Hepatocyte (in vitro differentiated cells): Measurements from ENCODE around the gene OLA1. TPM values are rescaled to one million over a fixed set of nuclear protein-coding genes. Genes with fewer than 3 reads are reported as not detected.
A peak's percentile ranks its signal among the peaks of the same experiment; 100 is the strongest.

Experiments used
- DNase-seq: peaks from one replicate; pipeline ENCODE4 v3.0.0-alpha.2; 2016; ENCODE audit warnings: low spot score
- H2AFZ ChIP-seq: fragments of 200-600 bp; sonication (generic); 2 replicates; pipeline ENCODE4 v1.6.0; 2016; ENCODE audit warnings: antibody characterized with exemption, mild to moderate bottlenecking
- H3K27ac ChIP-seq: fragments of 200-600 bp; sonication (generic); 2 replicates; pipeline ENCODE4 v1.5.1; 2016; ENCODE audit warnings: mild to moderate bottlenecking
- H3K27me3 ChIP-seq: fragments of 200-600 bp; sonication (generic); 2 replicates; pipeline ENCODE4 v1.6.1; 2016
- H3K36me3 ChIP-seq: fragments of 200-600 bp; sonication (generic); replicated peaks from 2 replicates; pipeline ENCODE4 v1.5.1; 2016; ENCODE audit warnings: low read depth; ENCODE audit not compliant: insufficient read depth
- H3K4me1 ChIP-seq: fragments of 200-600 bp; sonication (generic); 2 replicates; pipeline ENCODE4 v1.5.1; 2016; ENCODE audit warnings: mild to moderate bottlenecking, moderate library complexity; ENCODE audit not compliant: insufficient read depth
- H3K4me2 ChIP-seq: fragments of 200-600 bp; sonication (generic); 2 replicates; pipeline ENCODE4 v1.6.0; 2016
- H3K4me3 ChIP-seq: fragments of 200-600 bp; sonication (generic); 2 replicates; pipeline ENCODE4 v1.5.1; 2016; ENCODE audit warnings: mild to moderate bottlenecking
- H3K79me2 ChIP-seq: fragments of 200-600 bp; sonication (generic); 2 replicates; pipeline ENCODE4 v1.6.0; 2017; ENCODE audit warnings: mild to moderate bottlenecking
- H3K9me2 ChIP-seq: fragments of 200-600 bp; sonication (generic); replicated peaks from 2 replicates; pipeline ENCODE4 v1.6.0; 2017; ENCODE audit warnings: mild to moderate bottlenecking; ENCODE audit not compliant: insufficient read depth
- H3K9me3 ChIP-seq: fragments of 200-600 bp; sonication (generic); 2 replicates; pipeline ENCODE4 v1.5.1; 2016; ENCODE audit warnings: low read depth, mild to moderate bottlenecking
- H4K20me1 ChIP-seq: fragments of 200-600 bp; sonication (generic); 2 replicates; pipeline ENCODE4 v1.6.0; 2016; ENCODE audit warnings: mild to moderate bottlenecking; ENCODE audit not compliant: insufficient read depth, poor library complexity, severe bottlenecking
- CTCF ChIP-seq: fragments of 200-600 bp; sonication (generic); IDR thresholded peaks from 2 replicates; pipeline ENCODE4 v1.5.1; 2016; ENCODE audit warnings: antibody characterized with exemption, mild to moderate bottlenecking; ENCODE audit not compliant: poor library complexity
- EZH2 ChIP-seq: fragments of 200-600 bp; sonication (generic); IDR thresholded peaks from 2 replicates; pipeline ENCODE4 v1.6.1; 2016; ENCODE audit warnings: antibody characterized with exemption, mild to moderate bottlenecking, borderline replicate concordance
- EZH2phosphoT487 ChIP-seq: fragments of 200-600 bp; sonication (generic); IDR thresholded peaks from one replicate; pipeline ENCODE4 v1.6.1; 2018; ENCODE audit warnings: antibody characterized with exemption, mild to moderate bottlenecking, low read depth, moderate library complexity; ENCODE audit not compliant: unreplicated experiment, severe bottlenecking
- WGBS: methylation state at CpG from one replicate; pipeline ENCODE4 v1.1.6; 2016; ENCODE audit warnings: low lambda C conversion rate; ENCODE audit errors: missing lambda C conversion rate; 5-methylcytosine and 5-hydroxymethylcytosine counted together
- polyA plus RNA-seq: library from polyadenylated mRNA; unstranded; fragments of >200 nt; fragmentation: Nextera tagmentation; extraction: Ambion mirVana; gene quantifications from 2 replicates; pipeline ENCODE4 v1.2.1, GENCODE V29; 2016
- total RNA-seq: library from RNA; depleted of rRNA; stranded (reverse); fragments of >200 nt; gene quantifications from 2 replicates; pipeline ENCODE4 v1.2.3, GENCODE V29; 2014

OLA1 gene
- total and polyA plus RNA-seq, 2 experiments from 2014 or later = 89.3 to 89.6 TPM

GRCh38 chr2:174040417-174040701 is 208.0 kb downstream of the OLA1 start:
- TF ChIP-seq CTCF (no peak), EZH2 (no peak), EZH2phosphoT487 (no peak)
- H3K4me2 ChIP-seq = no peak overlapping the region
- no peak overlapping the region for H2AFZ ChIP-seq
- H3K27ac ChIP-seq = no peak overlapping the region
- H3K4me3 ChIP-seq = no peak overlapping the region
- no peaks in the 10 kb centered on the region for H3K9me3 ChIP-seq
- H3K9me2 ChIP-seq = no peaks in the 10 kb centered on the region
- peaks cover 3% of the 10 kb centered on the region for H3K4me1 ChIP-seq
- H3K36me3 ChIP-seq = no peaks in the 10 kb centered on the region
- no peaks in the 10 kb centered on the region for H3K27me3 ChIP-seq
- WGBS = 97% methylated on average over 2 of the region's 2 CpGs
- H3K79me2 ChIP-seq = no peaks in the 10 kb centered on the region
- H4K20me1 ChIP-seq = no peaks in the 10 kb centered on the region
- no peak for DNase-seq

GRCh38 chr2:174039551-174040416 is 208.5 kb downstream of the OLA1 start:
- DNase-seq = peak; percentile 95
- H3K27ac ChIP-seq = peak overlapping the region; percentile 86
- WGBS = 47% methylated on average over 16 of the region's 16 CpGs
- no peaks in the 10 kb centered on the region for H3K9me2 ChIP-seq
- H4K20me1 ChIP-seq = no peaks in the 10 kb centered on the region
- H3K4me2 ChIP-seq = peak overlapping the region; percentile 38
- H3K9me3 ChIP-seq = no peaks in the 10 kb centered on the region
- H3K36me3 ChIP-seq = no peaks in the 10 kb centered on the region
- no peaks in the 10 kb centered on the region for H3K79me2 ChIP-seq
- H3K4me1 ChIP-seq = peaks cover 3% of the 10 kb centered on the region
- peak overlapping the region; percentile 39 for H2AFZ ChIP-seq
- H3K27me3 ChIP-seq = no peaks in the 10 kb centered on the region
- no peak for TF ChIP-seq EZH2
- TF ChIP-seq EZH2phosphoT487 = no peak
- peak; percentile 90 for TF ChIP-seq CTCF
- H3K4me3 ChIP-seq = no peak overlapping the region

GRCh38 chr2:174038462-174038861 is 209.9 kb downstream of the OLA1 start:
- TF ChIP-seq EZH2 (no peak), CTCF (no peak), EZH2phosphoT487 (no peak)
- Histone ChIP-seq H3K4me2 (no peak overlapping the region), H3K27ac (no peak overlapping the region), H4K20me1 (no peaks in the 10 kb centered on the region), H3K4me3 (no peak overlapping the region), H3K4me1 (peaks cover 6% of the 10 kb centered on the region), H3K36me3 (no peaks in the 10 kb centered on the region), H3K27me3 (no peaks in the 10 kb centered on the region), H3K9me3 (no peaks in the 10 kb centered on the region), H3K9me2 (no peaks in the 10 kb centered on the region), H3K79me2 (no peaks in the 10 kb centered on the region), H2AFZ (no peak overlapping the region)
- no peak for DNase-seq
- WGBS = 83% methylated on average over 2 of the region's 2 CpGs

- H3K4me2 ChIP-seq = no peak overlapping the region
- no peak for DNase-seq
- no peaks in the 10 kb centered on the region for H3K79me2 ChIP-seq
- no peaks in the 10 kb centered on the region for H3K36me3 ChIP-seq
- H2AFZ ChIP-seq = no peak overlapping the region
- H3K4me1 ChIP-seq = peaks cover 17% of the 10 kb centered on the region
- H3K4me3 ChIP-seq = no peak overlapping the region
- no peaks in the 10 kb centered on the region for H4K20me1 ChIP-seq
- no peaks in the 10 kb centered on the region for H3K27me3 ChIP-seq
- H3K9me2 ChIP-seq = no peaks in the 10 kb centered on the region
- no peak overlapping the region for H3K27ac ChIP-seq
- no peaks in the 10 kb centered on the region for H3K9me3 ChIP-seq
- TF ChIP-seq EZH2phosphoT487 (no peak), CTCF (no peak), EZH2 (no peak)
Observed at GRCh38 chr2:174036825-174037224, 211.5 kb downstream of the OLA1 start.
